DOHH2 (cell line): Measurements from ENCODE around the gene SIGLEC9.

Source experiments
- EZH2phosphoT487 ChIP-seq: fragments of 200-600 bp; sonication (generic); IDR thresholded peaks from 2 replicates; pipeline ENCODE4 v1.6.1; 2017; ENCODE audit warnings: borderline replicate concordance, mild to moderate bottlenecking, antibody characterized with exemption, low read length, moderate library complexity, mixed read lengths
- TF ChIP-seq, protein P1 (sequence below): fragments of 200-600 bp; sonication (generic); IDR thresholded peaks from one replicate; pipeline ENCODE4 v1.5.1; 2014; ENCODE audit warnings: antibody characterized with exemption, mild to moderate bottlenecking, low read depth, low read length; ENCODE audit not compliant: poor library complexity, severe bottlenecking

DNA sequence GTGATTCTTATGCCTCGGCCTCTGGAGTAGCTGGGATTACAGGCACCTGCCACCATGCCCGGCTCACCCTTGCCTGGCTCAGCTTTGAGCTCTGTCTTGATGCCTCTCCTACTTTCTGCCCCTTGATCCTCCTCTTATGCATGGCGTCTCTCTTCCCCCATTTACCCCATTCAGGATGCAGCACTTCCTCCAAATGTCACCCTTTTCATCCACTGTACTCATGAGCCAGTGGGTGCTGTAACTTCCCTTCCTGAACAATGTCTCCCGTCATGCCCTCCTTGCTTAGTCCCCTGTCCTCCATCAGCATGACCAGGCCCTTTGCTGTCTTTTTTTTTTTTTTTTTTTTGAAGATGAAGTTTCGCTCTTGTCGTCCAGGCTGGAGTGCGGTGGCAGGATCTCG, 3.4 kb upstream of the SIGLEC9 start:
- TF ChIP-seq, protein P1, sequence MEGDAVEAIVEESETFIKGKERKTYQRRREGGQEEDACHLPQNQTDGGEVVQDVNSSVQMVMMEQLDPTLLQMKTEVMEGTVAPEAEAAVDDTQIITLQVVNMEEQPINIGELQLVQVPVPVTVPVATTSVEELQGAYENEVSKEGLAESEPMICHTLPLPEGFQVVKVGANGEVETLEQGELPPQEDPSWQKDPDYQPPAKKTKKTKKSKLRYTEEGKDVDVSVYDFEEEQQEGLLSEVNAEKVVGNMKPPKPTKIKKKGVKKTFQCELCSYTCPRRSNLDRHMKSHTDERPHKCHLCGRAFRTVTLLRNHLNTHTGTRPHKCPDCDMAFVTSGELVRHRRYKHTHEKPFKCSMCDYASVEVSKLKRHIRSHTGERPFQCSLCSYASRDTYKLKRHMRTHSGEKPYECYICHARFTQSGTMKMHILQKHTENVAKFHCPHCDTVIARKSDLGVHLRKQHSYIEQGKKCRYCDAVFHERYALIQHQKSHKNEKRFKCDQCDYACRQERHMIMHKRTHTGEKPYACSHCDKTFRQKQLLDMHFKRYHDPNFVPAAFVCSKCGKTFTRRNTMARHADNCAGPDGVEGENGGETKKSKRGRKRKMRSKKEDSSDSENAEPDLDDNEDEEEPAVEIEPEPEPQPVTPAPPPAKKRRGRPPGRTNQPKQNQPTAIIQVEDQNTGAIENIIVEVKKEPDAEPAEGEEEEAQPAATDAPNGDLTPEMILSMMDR: no peak
- TF ChIP-seq EZH2phosphoT487: no peak
